GM12878 (cell line): ENCODE data around the gene CAPN14. TPM values are rescaled to one million over a fixed set of nuclear protein-coding genes. Genes with fewer than 3 reads are reported as not detected.
A peak's percentile ranks its signal among the peaks of the same experiment; 100 is the strongest.

Source experiments
- ATF2 ChIP-seq: IDR thresholded peaks from 2 replicates; pipeline ENCODE4 v1.6.1; 2012; ENCODE audit warnings: low read length, inconsistent platforms
- CBFB ChIP-seq: IDR thresholded peaks from 2 replicates; pipeline ENCODE4 v1.6.1; 2016; ENCODE audit warnings: antibody characterized with exemption, low read depth
- E2F8 ChIP-seq: fragments of 450-650 bp; IDR thresholded peaks from 2 replicates; pipeline ENCODE4 v1.6.1; 2018; ENCODE audit warnings: mild to moderate bottlenecking, low read depth, moderate library complexity; ENCODE audit not compliant: partially characterized antibody
- EED ChIP-seq: sonication (generic); IDR thresholded peaks from 2 replicates; pipeline ENCODE4 v1.6.1; 2016; ENCODE audit warnings: antibody characterized with exemption, low read depth
- EZH2 ChIP-seq: IDR thresholded peaks from 2 replicates; pipeline ENCODE4 v1.6.1; 2012; ENCODE audit warnings: low read depth, mild to moderate bottlenecking, control low read depth, inconsistent platforms, low read length, borderline replicate concordance; ENCODE audit not compliant: control insufficient read depth
- MEF2A ChIP-seq: IDR thresholded peaks from 2 replicates; pipeline ENCODE4 v1.6.1; 2011; ENCODE audit warnings: low read depth, mild to moderate bottlenecking, low read length, moderate library complexity; ENCODE audit not compliant: insufficient read depth
- MEF2B ChIP-seq: fragments of 450-650 bp; IDR thresholded peaks from 2 replicates; pipeline ENCODE4 v1.6.1; 2018; ENCODE audit warnings: mild to moderate bottlenecking, moderate library complexity; ENCODE audit not compliant: partially characterized antibody, poor library complexity, severe bottlenecking
- MTA2 ChIP-seq: fragments of 450-650 bp; IDR thresholded peaks from 2 replicates; pipeline ENCODE4 v1.6.1; 2016; ENCODE audit warnings: low read depth, mild to moderate bottlenecking, moderate library complexity
- MTA3 ChIP-seq: IDR thresholded peaks from 2 replicates; pipeline ENCODE4 v1.6.1; 2012; ENCODE audit warnings: low read length, inconsistent platforms, borderline replicate concordance
- MYC ChIP-seq: IDR thresholded peaks from 2 replicates; pipeline ENCODE4 v1.6.1; 2011; ENCODE audit warnings: mild to moderate bottlenecking, low read length, moderate library complexity, inconsistent platforms; ENCODE audit not compliant: insufficient read depth, insufficient replicate concordance, insufficient read length, severe bottlenecking
- NBN ChIP-seq: fragments of 450-650 bp; IDR thresholded peaks from 2 replicates; pipeline ENCODE4 v1.6.1; 2016
- NFIC ChIP-seq: IDR thresholded peaks from 2 replicates; pipeline ENCODE4 v1.6.1; 2012; ENCODE audit warnings: low read depth, mild to moderate bottlenecking, inconsistent platforms, low read length, moderate library complexity
- NRF1 ChIP-seq: conservative IDR thresholded peaks from 2 replicates; pipeline ENCODE4 v1.6.1; 2011; ENCODE audit warnings: mild to moderate bottlenecking, low read depth, low read length, improper control_type of control experiment
- PAX5 ChIP-seq: IDR thresholded peaks from 2 replicates; pipeline ENCODE4 v1.6.1; 2011; ENCODE audit warnings: low read depth, low read length, borderline replicate concordance
- PKNOX1 ChIP-seq: fragments of 450-650 bp; IDR thresholded peaks from 2 replicates; pipeline ENCODE4 v1.6.1; 2016; ENCODE audit warnings: mild to moderate bottlenecking
- RAD21 ChIP-seq: IDR thresholded peaks from 2 replicates; pipeline ENCODE4 v1.6.1; 2011; ENCODE audit warnings: mild to moderate bottlenecking, low read depth, low read length, moderate library complexity; ENCODE audit not compliant: insufficient read depth
- RFX5 ChIP-seq: IDR thresholded peaks from 2 replicates; pipeline ENCODE4 v1.6.1; 2011; ENCODE audit warnings: low read depth, low read length, improper control_type of control experiment
- SMAD1 ChIP-seq: fragments of 450-650 bp; IDR thresholded peaks from 2 replicates; pipeline ENCODE4 v1.6.1; 2018; ENCODE audit warnings: mild to moderate bottlenecking, low read depth; ENCODE audit not compliant: partially characterized antibody
- SMAD5 ChIP-seq: IDR thresholded peaks from 2 replicates; pipeline ENCODE4 v1.6.1; 2016; ENCODE audit warnings: antibody characterized with exemption, low read depth
- SMARCA5 ChIP-seq: fragments of 450-650 bp; IDR thresholded peaks from 2 replicates; pipeline ENCODE4 v1.6.1; 2017; ENCODE audit warnings: mild to moderate bottlenecking
- SMC3 ChIP-seq: IDR thresholded peaks from 2 replicates; pipeline ENCODE4 v1.6.1; 2011; ENCODE audit warnings: low read length, improper control_type of control experiment, borderline replicate concordance
- STAT3 ChIP-seq: IDR thresholded peaks from 2 replicates; pipeline ENCODE4 v1.6.1; 2011; ENCODE audit warnings: low read depth, low read length, improper control_type of control experiment
- SUPT20H ChIP-seq: IDR thresholded peaks from 2 replicates; pipeline ENCODE4 v1.6.1; 2011; ENCODE audit warnings: low read depth, mild to moderate bottlenecking, low read length, moderate library complexity, borderline replicate concordance; ENCODE audit not compliant: control insufficient read depth
- ZBED1 ChIP-seq: IDR thresholded peaks from 2 replicates; pipeline ENCODE4 v1.6.1; 2016; ENCODE audit warnings: borderline replicate concordance
- polyA plus RNA-seq, 11 experiments: library from polyadenylated mRNA; depleted of rRNA in 4 of 11; unstranded in 6 of 11; stranded (reverse) in 5 of 11; fragments of >200 nt; fragmentation: Nextera tagmentation in 4 of 11; fragmentation: Illumina TruSeq in 1 of 11; extraction: Ambion mirVana in 4 of 11; extraction: Trizol in 1 of 11; gene quantifications; 1 replicate in 1 of 11; 2 replicates in 10 of 11; pipeline versions ENCODE4 v1.2.1 to v1.2.3, GENCODE V29; 2011 to 2016; ENCODE audit warnings: inconsistent platforms in 2 of 11, missing spikeins in 2 of 11, low read depth in 1 of 11
- total RNA-seq, 4 experiments: library from RNA; depleted of rRNA in 3 of 4; stranded (reverse); fragments of >200 nt in 3 of 4; fragmentation: Illumina TruSeq in 1 of 4; extraction: Trizol in 1 of 4; gene quantifications; 2 replicates each; pipeline versions ENCODE4 v1.2.1 to v1.2.3, GENCODE V29; 2013 to 2021
- TF ChIP-seq, protein P1 (sequence below): IDR thresholded peaks from 2 replicates; pipeline ENCODE4 v1.6.1; 2012; ENCODE audit warnings: low read depth, low read length, improper control_type of control experiment

CAPN14 gene
- total and polyA plus RNA-seq, 10 of the 15 experiments (the other 5 are each of a cell fraction or from before 2014, with no cell fraction given), result 0.08 to 1.5 (median 1.1) TPM

DNA sequence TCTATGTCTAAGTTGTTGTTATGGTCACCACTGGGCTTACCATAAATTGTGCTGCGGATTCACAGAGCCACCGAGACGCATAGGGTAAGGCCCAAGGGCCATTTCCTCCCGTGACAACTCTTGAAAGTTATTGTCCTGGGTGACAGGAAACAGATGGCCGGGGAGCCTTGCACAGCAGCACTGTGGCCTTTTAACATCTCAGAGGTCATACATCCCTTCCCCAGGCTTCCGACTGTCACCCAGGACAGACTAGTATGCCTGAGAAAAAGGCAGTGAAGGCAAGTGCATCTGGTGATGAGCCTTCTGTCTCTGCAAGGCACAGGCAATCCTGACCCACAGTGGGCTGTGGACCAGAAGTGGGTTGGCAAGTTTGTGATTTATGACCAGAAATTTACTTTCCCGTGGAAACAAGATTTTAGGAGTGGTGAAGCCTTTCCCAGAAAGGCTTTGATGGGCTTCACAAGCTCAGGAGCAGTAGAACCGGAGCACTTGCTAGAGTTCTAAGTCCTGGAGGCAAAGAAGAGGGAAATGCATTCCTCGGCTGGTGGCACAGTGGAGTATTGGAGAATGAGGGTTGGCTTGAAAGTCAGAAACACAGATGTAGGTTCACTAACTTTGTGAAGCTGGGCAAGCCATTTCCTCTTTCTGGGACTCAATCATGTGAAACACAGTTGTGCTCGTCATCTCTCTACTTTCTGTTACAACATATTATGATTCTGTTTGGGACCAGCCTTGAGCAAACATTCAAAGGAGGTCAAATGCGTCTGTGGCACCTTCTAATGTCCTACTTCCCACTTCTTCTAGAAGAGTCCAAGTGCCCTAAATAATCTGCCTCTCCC, 2.0 kb upstream of the CAPN14 start (continued):
- TF ChIP-seq EED (peak; percentile 30), SMC3 (peak; percentile 9; the same call in 1 of the 2 replicates), PKNOX1 (peak; percentile 18; the same call in 1 of the 2 replicates), E2F8 (no peak), SMAD1 (no peak), RFX5 (no peak), EZH2 (no peak), SMARCA5 (no peak; the same call in 1 of the 2 replicates), SUPT20H (no peak), MYC (no peak), MTA3 (peak; percentile 61; the same call in 1 of the 2 replicates), RAD21 (no peak), NBN (0 out of 2 replicates have a peak, but pooled peaks have one; percentile 37), ZBED1 (peak; percentile 40; the same call in 1 of the 2 replicates), NFIC (peak; percentile 72; the same call in 1 of the 2 replicates), SMAD5 (no peak), STAT3 (no peak), CBFB (no peak), MEF2B (no peak), PAX5 (peak; percentile 94), NRF1 (no peak), MTA2 (0 out of 2 replicates have a peak, but pooled peaks have one; percentile 47), ATF2 (peak; percentile 12; the same call in 1 of the 2 replicates), MEF2A (no peak)
- TF ChIP-seq, protein P1, sequence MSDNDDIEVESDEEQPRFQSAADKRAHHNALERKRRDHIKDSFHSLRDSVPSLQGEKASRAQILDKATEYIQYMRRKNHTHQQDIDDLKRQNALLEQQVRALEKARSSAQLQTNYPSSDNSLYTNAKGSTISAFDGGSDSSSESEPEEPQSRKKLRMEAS, result no peak
